ENCODE data around the gene RCAN1. TPM values are rescaled to one million over a fixed set of nuclear protein-coding genes. Genes with fewer than 3 reads are reported as not detected.

RCAN1 gene
- total and polyA plus RNA-seq, 2 of the 8 experiments (the other 6 are each of a cell fraction or from before 2014, with no cell fraction given): 1.7 to 6.4 TPM

DNA sequence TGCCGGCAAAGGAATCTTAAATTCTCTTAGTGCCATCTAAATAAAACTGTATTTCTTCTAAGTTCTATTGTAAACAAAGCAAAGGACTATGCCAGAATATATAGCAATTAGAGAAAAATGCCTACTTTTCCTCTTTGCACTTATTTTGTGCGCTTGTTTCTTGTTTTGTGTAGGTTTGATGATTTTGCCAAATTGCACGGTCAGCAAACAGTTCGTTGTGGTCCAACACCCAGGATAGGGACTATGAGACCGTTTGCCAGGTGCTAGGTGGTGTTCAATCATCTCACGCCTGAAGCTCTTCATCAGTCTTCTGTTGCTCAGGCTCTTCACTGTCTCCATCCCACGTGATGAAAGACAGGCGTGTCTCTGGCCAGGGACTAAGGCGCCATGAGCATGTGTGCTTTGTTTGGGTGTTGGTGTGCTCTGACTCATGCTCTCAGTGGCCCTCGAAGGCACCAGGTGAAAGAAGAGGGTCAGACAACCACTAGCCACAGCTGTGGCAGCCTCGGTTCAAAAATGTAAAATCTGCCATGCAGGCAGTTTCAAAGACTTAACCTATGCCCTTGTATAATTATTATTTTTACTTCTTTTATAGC lies 66.0 kb downstream of the RCAN1 start:
- no peak overlapping the region for H2BK12ac ChIP-seq (ENCODE audit: low read depth, low read length)
- H3K23ac ChIP-seq (ENCODE audit: insufficient read length): no peak overlapping the region
- H3K14ac ChIP-seq (ENCODE audit: insufficient read length): no peak overlapping the region
- H3K9ac ChIP-seq (replicated peaks in 1 of 4; ENCODE audit: extremely low read depth in 1 of 4, low read depth in 3 of 4, low read length in 3 of 4): no peak overlapping the region
- no peak overlapping the region for H2BK20ac ChIP-seq (ENCODE audit: low read length)
- no peak overlapping the region for H4K8ac ChIP-seq (ENCODE audit: extremely low read depth, insufficient read depth, low read length)
- H3K4ac ChIP-seq (replicated peaks; ENCODE audit: insufficient read length, low read depth, low read length): no peak overlapping the region
- POLR2A ChIA-PET (ENCODE audit: partially characterized antibody): no interaction called here
- H4K5ac ChIP-seq (ENCODE audit: insufficient read length, low read depth, low read length): no peak overlapping the region
- no peak overlapping the region for H3K4me2 ChIP-seq (ENCODE audit: insufficient read depth in 1 of 2, low read depth in 2 of 2, low read length in 2 of 2)
- TF ChIP-seq MAFK (IDR thresholded peaks at IDR 0.05; ENCODE audit: low read depth, low read length): 0 out of 2 replicates have a peak, but pooled peaks have one; percentile 59
- TF ChIP-seq NRF1 (IDR thresholded peaks at IDR 0.05; ENCODE audit: low read depth, low read length): no peak
- DNase-seq (ENCODE audit: low read depth in 1 of 2, low spot score in 2 of 2) (no peak), FAIRE-seq (no peak)
- 92% methylated on average over 11 of the region's 11 CpGs; no CpG with 5 or more reads in 1 of the 2 experiments for WGBS, 2 experiments (ENCODE audit: extremely low coverage in 1 of 2, insufficient coverage in 1 of 2, insufficient read length in 1 of 2, insufficient replicate concordance in 2 of 2, low coverage in 1 of 2, low lambda C conversion rate in 2 of 2, missing lambda C conversion rate in 1 of 2)
- no peak overlapping the region for H2AFZ ChIP-seq (ENCODE audit: low read length)
- peaks cover 0 to 2% (median 0%) of the 10 kb centered on the region in 4 experiments; a peak in 1 of 8 replicates for H3K36me3 ChIP-seq (ENCODE audit: control insufficient read depth in 2 of 4, insufficient read depth in 4 of 4, low read length in 3 of 4)
- H3K23me2 ChIP-seq (ENCODE audit: low read depth, low read length): no peaks in the 10 kb centered on the region
- no peak overlapping the region for H2BK120ac ChIP-seq (replicated peaks; ENCODE audit: low read depth, low read length)
- no peak overlapping the region for H2BK15ac ChIP-seq (ENCODE audit: low read length)
- no peak overlapping the region for H4K91ac ChIP-seq (replicated peaks; ENCODE audit: insufficient read length, low read length)
- H3K56ac ChIP-seq (replicated peaks; ENCODE audit: insufficient read length, low read depth, low read length): no peak overlapping the region
- CTCF ChIA-PET (ENCODE audit: partially characterized antibody): interaction anchor here (0.7 to 2.1 kb wide), 4 partner anchors 11 to 41 kb away, joined by 3 to 6 read pairs (median 4); no protein-coding TSS in a partner anchor
- H2BK5ac ChIP-seq (ENCODE audit: low read depth, low read length): no peak overlapping the region
- no peaks in the 10 kb centered on the region; a peak in 1 of 7 replicates for H3K27me3 ChIP-seq (replicated peaks in 1 of 4; ENCODE audit: control insufficient read depth in 3 of 4, extremely low read depth in 1 of 4, insufficient read depth in 3 of 4, low read length in 3 of 4)
- no peak overlapping the region for H3K18ac ChIP-seq (ENCODE audit: extremely low read depth, low read length)
- no peaks in the 10 kb centered on the region for H4K20me1 ChIP-seq (replicated peaks in 1 of 2; ENCODE audit: control insufficient read depth in 1 of 2, insufficient read depth in 2 of 2, low read length in 2 of 2)
- H3K27ac ChIP-seq (ENCODE audit: low read depth, low read length): no peak overlapping the region
- H2AK5ac ChIP-seq (ENCODE audit: low read depth, low read length): no peak overlapping the region
- no peak overlapping the region for H3K4me3 ChIP-seq (ENCODE audit: extremely low read depth in 1 of 4, insufficient read depth in 2 of 4, low read depth in 3 of 4, low read length in 4 of 4)
- H3K79me1 ChIP-seq (ENCODE audit: low read depth, low read length): no peaks in the 10 kb centered on the region
- 0 out of 4 replicates have a peak, but pooled peaks cover 0 to 3% of the 10 kb centered on the region in 2 experiments for H3K9me3 ChIP-seq (ENCODE audit: insufficient read depth in 2 of 2, low read depth in 1 of 2, low read length in 1 of 2)
- peaks cover 0 to 5% (median 2%) of the 10 kb centered on the region in 4 experiments; a peak in 4 of 7 replicates for H3K4me1 ChIP-seq (replicated peaks in 1 of 4; ENCODE audit: control insufficient read depth in 3 of 4, insufficient read depth in 4 of 4, low read length in 3 of 4)
- H3K79me2 ChIP-seq (ENCODE audit: control insufficient read depth in 1 of 2, insufficient read depth in 2 of 2, low read length in 2 of 2): no peaks in the 10 kb centered on the region
